HG02571 (cell line): ENCODE data around the gene RPH3AL.
"Not testable (repeated sequence)": the region's sequence is repeated elsewhere in the genome, so short reads cannot be mapped to it uniquely, and the experiment has no call there.

ENCODE experiments used
- ATAC-seq: cut with Tn5 transposase; IDR thresholded peaks from one replicate; pipeline ENCODE4 v1.9.1; 2021; ENCODE audit warnings: mild to moderate bottlenecking, moderate library complexity; ENCODE audit not compliant: unreplicated experiment

RPH3AL gene

GRCh38 chr17:320809-321385, 31.7 kb downstream of the RPH3AL start:
- no peak for ATAC-seq

GRCh38 chr17:320139-320538, 32.5 kb downstream of the RPH3AL start:
- no peak for ATAC-seq

GRCh38 chr17:319266-319665, 33.3 kb downstream of the RPH3AL start:
- ATAC-seq: no peak

GRCh38 chr17:317070-317469, 35.5 kb downstream of the RPH3AL start:
- ATAC-seq: not testable (repeated sequence)

GRCh38 chr17:315399-315798, 37.2 kb downstream of the RPH3AL start:
- ATAC-seq: not testable (repeated sequence)

- ATAC-seq: not testable (repeated sequence)
Measured at GRCh38 chr17:314614-314944, 38.0 kb downstream of the RPH3AL start.

GRCh38 chr17:313911-314613, 38.5 kb downstream of the RPH3AL start:
- ATAC-seq: no peak

- no peak for ATAC-seq
Measured at GRCh38 chr17:313231-313630, 39.4 kb downstream of the RPH3AL start.

- no peak for ATAC-seq
Measured at GRCh38 chr17:312476-313148, 40.0 kb downstream of the RPH3AL start.

GRCh38 chr17:311119-311782, 41.4 kb downstream of the RPH3AL start:
- ATAC-seq: no peak

GRCh38 chr17:310111-311010, 42.2 kb downstream of the RPH3AL start:
- ATAC-seq: no peak

- no peak for ATAC-seq
Measured at GRCh38 chr17:309361-309888, 43.2 kb downstream of the RPH3AL start.

- no peak for ATAC-seq
Measured at GRCh38 chr17:307741-308507, 44.7 kb downstream of the RPH3AL start.

GRCh38 chr17:307295-307691, 45.3 kb downstream of the RPH3AL start:
- ATAC-seq: no peak

- no peak for ATAC-seq
Measured at GRCh38 chr17:306536-307294, 45.9 kb downstream of the RPH3AL start.

GRCh38 chr17:306116-306515, 46.5 kb downstream of the RPH3AL start:
- no peak for ATAC-seq

- no peak for ATAC-seq
Measured at GRCh38 chr17:305090-305976, 47.3 kb downstream of the RPH3AL start.

- no peak for ATAC-seq
Measured at GRCh38 chr17:304461-304860, 48.1 kb downstream of the RPH3AL start.
